ENCODE data around the gene PFKP.

- no peak for TF ChIP-seq CTCF (IDR thresholded peaks at IDR 0.05)
- no peak for TF ChIP-seq EP300 (IDR thresholded peaks at IDR 0.05; ENCODE audit: low read depth)
- no peak for TF ChIP-seq POLR2AphosphoS5 (IDR thresholded peaks at IDR 0.05)
- no peak for TF ChIP-seq POLR2A (IDR thresholded peaks at IDR 0.05)
Measured at GRCh38 chr10:3143366-3143765, 76.0 kb downstream of the PFKP start.
